Mammary microvascular endothelial cell (primary cell): ENCODE measurements around the gene TMEM150B. TPM values are rescaled to one million over a fixed set of nuclear protein-coding genes. Genes with fewer than 3 reads are reported as not detected.

Experiments
- total RNA-seq: library from RNA; depleted of rRNA; stranded (reverse); fragments of >200 nt; gene quantifications from 2 replicates; pipeline ENCODE4 v1.2.3, GENCODE V29; 2015

TMEM150B gene, protein sequence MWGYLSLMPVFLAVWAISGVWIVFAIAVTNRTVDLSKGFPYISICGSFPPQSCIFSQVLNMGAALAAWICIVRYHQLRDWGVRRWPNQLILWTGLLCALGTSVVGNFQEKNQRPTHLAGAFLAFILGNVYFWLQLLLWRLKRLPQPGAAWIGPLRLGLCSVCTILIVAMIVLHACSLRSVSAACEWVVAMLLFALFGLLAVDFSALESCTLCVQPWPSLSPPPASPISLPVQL
- not detected in 2 replicates for total RNA-seq

DNA sequence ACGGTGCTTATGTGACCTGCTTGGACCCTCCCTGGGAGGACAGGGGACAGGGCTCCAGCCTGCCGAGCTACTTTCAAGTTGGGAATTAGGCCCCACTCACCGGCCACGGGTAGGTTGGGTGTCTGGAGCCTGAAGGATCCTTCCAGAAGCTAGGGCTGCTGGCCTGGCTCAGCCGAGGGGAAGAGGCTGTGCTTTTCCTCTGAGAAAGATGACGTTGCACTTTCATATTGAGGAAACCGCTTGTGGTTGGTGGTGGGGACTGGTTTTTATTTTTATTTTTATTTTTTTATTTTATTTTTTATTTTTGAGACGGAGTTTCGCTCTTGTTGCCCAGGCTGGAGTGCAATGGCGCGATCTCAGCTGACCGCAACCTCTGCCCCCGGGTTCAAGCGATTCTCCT lies at the start of gene TMEM150B:
TMEM150B (minus strand) TSS at position 170 of the 400 bp plus-strand sequence. CDS start 4,305 bp downstream, outside the sequence.

DNA sequence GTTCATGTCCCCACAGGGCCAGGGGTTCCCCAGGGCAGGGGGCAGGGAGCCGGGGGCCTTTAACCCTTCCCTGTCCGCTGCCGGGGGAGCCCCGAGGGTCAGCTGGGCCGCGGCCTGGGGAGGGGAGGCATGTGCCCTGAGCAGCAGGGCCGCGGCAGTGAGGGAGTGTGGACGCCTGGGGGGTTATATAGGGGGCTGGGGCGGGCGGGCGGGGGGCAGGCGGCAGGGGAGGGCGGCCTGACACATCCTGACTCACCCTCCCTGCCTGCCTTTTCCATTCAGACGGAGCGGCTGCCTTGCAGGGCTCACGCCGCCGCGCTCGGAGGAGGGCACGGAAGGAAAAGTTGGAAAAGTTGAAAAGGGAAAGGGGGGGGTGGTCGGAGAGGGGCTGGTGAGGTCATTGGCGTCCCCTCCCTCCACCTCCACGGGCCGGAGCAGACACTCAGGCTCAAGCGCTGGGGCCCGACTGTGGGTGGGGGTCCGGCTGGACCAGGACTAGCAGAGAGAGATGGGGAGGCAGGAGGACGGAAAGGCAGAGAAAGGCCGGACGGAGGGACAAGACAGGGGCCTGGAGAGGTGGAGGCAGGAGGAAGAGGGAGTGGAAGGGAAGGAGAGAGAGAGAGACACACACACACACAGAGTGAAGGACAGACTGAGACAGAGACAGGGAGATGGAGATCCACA lies 45.3 kb upstream of the TMEM150B start, which contains the start of gene IL11:
IL11 (minus strand) TSS at position 159 of the 684 bp plus-strand sequence; CDS start at position 6, 153 bp downstream.

GRCh38 chr19:55362990-55363716 lies 38.0 kb upstream of the TMEM150B start, which contains the start of gene GARIN5B:
Gene GARIN5B (minus strand): TSS chr19:55363260. CDS start chr19:55363066, 194 bp downstream.

DNA sequence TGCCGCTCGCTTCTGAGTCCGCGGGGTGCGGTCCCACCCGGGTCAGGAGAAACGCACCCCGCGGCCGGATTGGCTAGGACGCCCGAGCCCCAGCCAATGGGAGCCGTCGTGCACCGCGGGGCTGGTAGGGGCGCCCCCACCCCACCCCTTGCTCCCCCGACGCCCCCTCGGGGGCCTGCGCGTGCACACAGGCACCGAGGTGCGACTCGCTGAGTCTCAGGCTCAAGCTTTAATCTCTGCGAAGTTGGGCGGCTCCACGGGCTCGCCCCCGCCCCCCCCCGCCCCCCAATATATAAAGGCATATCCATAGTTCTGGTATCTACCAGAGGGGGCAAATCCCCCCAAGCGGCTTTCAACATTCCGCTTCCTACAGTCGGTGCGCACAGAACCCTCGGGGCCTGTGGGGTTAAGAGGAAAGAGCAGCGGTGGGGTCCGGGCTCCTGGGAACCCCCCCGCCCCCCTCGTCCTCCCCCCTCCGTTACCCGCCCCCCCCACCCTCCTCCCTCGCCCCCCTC lies 29.6 kb upstream of the TMEM150B start, which contains the start of gene COX6B2:
COX6B2 (minus strand) TSS at position 22 of the 515 bp plus-strand sequence. CDS start 198 bp downstream, outside the sequence.

DNA sequence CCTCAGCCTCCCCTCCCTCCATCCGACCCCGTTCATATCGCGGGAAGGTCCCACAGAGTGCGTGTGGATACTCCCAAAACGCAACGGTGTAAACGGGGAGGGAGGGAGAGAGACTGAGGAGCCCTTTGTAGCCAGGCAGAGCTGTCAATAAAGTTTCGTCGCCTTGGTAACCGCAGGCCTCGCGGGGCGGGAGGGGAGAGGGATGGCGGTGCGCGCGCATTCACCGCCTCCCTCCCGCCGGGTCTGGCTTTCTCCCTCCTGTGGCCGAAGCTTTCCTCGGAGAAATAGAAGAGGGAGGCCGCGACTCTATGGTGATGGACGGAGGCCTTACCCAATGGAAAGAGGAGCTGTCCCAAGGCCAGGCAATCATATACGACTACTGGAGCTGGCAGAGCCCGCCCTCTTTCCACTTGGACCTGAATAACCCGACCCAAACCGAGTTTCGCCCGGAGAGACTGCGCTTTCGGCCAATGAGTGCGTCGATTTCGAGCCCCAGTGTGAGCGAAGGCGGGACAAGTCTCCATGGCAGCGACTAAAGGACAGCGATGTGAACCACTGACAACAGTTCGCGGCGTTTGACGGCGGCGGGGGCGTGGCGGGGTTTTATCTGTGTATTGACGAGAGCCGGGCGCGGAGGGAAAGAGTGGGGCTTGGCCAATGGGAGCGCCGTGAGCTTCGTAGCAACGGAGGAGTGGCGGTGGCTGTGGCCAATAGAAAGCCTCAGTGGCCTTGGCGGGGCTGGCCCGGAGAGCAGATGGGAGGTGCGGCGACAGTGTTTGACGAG lies 14.2 kb upstream of the TMEM150B start, which contains the start of gene KMT5C:
KMT5C (plus strand) TSS at position 772 of the 784 bp plus-strand sequence. CDS start 2,061 bp downstream, outside the sequence.

DNA sequence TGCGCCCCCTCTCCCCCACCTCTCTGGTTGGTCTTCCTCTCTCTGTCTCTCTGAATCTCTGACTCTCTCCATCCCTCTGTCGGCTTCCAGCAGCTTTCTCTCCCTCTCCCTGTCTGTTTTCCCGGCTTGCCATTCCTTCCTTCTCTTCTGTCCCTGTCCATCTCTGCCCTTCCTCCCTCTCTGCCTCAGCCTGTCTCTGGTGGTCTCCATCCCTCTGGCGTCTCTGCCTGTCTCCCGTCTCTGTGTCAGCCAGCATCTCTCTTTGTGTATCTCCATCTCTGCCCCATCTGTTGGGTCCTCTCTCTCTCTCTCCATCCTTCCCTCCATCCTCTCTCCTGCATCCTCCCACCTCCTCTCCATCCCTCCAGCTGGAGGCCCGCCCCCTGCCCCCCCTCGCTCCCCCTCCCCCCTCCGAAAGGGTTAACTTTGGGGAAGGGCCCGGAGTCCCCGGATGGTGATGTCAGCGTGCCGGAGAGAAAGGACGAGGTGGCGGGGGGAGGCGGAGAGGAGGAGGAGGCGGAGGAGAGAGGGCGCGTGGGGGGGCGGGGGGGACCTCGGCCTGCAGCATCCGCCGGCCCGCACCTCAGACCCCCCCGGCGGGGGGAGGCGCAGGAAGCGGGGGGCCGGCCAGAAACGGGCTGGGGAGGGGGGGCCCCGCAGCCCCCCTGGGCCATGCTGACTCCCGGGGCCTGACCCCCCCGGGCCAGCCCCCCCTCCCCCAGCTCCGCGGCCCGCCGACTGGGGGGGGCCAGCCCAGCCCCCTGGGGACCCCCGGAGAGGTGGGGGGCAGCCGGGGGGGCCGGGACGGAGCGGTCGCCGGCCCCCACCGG lies 41.4 kb downstream of the TMEM150B start, which contains the start of gene BRSK1:
BRSK1 (plus strand) TSS at position 450 of the 830 bp plus-strand sequence. CDS start 446 bp downstream, outside the sequence.

GRCh38 chr19:55279770-55280643 lies 45.1 kb downstream of the TMEM150B start, which contains the start of gene HSPBP1:
Gene HSPBP1 (minus strand): TSS chr19:55280110. CDS start chr19:55279608, 502 bp downstream.

Other genes starting within 250 kb of the TMEM150B start
- gene EPS8L1, start 249.5 kb downstream of the TMEM150B start, total RNA-seq = 12.6 and 14.7 TPM in 2 replicates
- 58.8 and 64.1 TPM in 2 replicates for gene PPP1R12C, start 207.7 kb downstream of the TMEM150B start, total RNA-seq
- 0.79 and 3.1 TPM in 2 replicates for gene TNNT1, start 176.1 kb downstream of the TMEM150B start, total RNA-seq
- not detected in 2 replicates for gene TNNI3, start 167.6 kb downstream of the TMEM150B start, total RNA-seq
- gene DNAAF3, start 158.7 kb downstream of the TMEM150B start, total RNA-seq = 0.79 and 1.8 TPM in 2 replicates
- gene SYT5, start 145.1 kb downstream of the TMEM150B start, total RNA-seq = not detected in 2 replicates
- gene PTPRH, start 115.8 kb downstream of the TMEM150B start, total RNA-seq = 3.1 and 5.3 TPM in 2 replicates
- gene TMEM86B, start 96.6 kb downstream of the TMEM150B start, total RNA-seq = 0.27 and 1.7 TPM in 2 replicates
- 44.7 and 51.5 TPM in 2 replicates for gene PPP6R1, start 66.3 kb downstream of the TMEM150B start, total RNA-seq
- 44.3 and 63.8 TPM in 2 replicates for gene HSPBP1, start 45.2 kb downstream of the TMEM150B start, total RNA-seq
- 0.25 and 0.27 TPM in 2 replicates for gene BRSK1, start 41.3 kb downstream of the TMEM150B start, total RNA-seq
- gene KMT5C, start 14.5 kb upstream of the TMEM150B start, total RNA-seq = 6.3 and 6.6 TPM in 2 replicates
- not detected in 2 replicates for gene COX6B2, start 29.4 kb upstream of the TMEM150B start, total RNA-seq
- gene GARIN5B, start 37.9 kb upstream of the TMEM150B start, total RNA-seq = not detected in 2 replicates
- not detected in 2 replicates for gene IL11, start 45.1 kb upstream of the TMEM150B start, total RNA-seq
- gene TMEM190, start 51.5 kb upstream of the TMEM150B start, total RNA-seq = not detected in 2 replicates
- not detected in 2 replicates for gene TMEM238, start 59.0 kb upstream of the TMEM150B start, total RNA-seq
- gene RPL28, start 60.6 kb upstream of the TMEM150B start, total RNA-seq = 251 and 353 TPM in 2 replicates
- 153 and 158 TPM in 2 replicates for gene UBE2S, start 82.4 kb upstream of the TMEM150B start, total RNA-seq
- gene SHISA7, start 118.0 kb upstream of the TMEM150B start, total RNA-seq = not detected in 2 replicates
- gene ISOC2, start 136.3 kb upstream of the TMEM150B start, total RNA-seq = 73.3 and 78.3 TPM in 2 replicates
- gene C19orf85, start 139.4 kb upstream of the TMEM150B start, total RNA-seq = not detected in 2 replicates
- 3.9 and 8.3 TPM in 2 replicates for gene ZNF628, start 151.3 kb upstream of the TMEM150B start, total RNA-seq
- 15.4 and 16.5 TPM in 2 replicates for gene NAT14, start 159.8 kb upstream of the TMEM150B start, total RNA-seq
- gene SSC5D, start 163.1 kb upstream of the TMEM150B start, total RNA-seq = 0.27 and 0.74 TPM in 2 replicates
- gene SBK2, start 211.8 kb upstream of the TMEM150B start, total RNA-seq = not detected in 2 replicates
- 0.27 and 0.39 TPM in 2 replicates for gene SBK3, start 220.2 kb upstream of the TMEM150B start, total RNA-seq